H9 (cell line): Measurements from ENCODE around the gene RILPL1. TPM values are rescaled to one million over a fixed set of nuclear protein-coding genes. Genes with fewer than 3 reads are reported as not detected.

Source experiments
- DNase-seq: peaks from one replicate; pipeline ENCODE4 v3.0.0-alpha.2; 2017
- H2AFZ ChIP-seq: one replicate; pipeline ENCODE4 v1.6.1; 2013; ENCODE audit warnings: mild to moderate bottlenecking, low read length, control low read depth, moderate library complexity
- H2AK5ac ChIP-seq: 2 replicates; pipeline ENCODE4 v1.6.1; 2013; ENCODE audit warnings: low read length, control low read depth, mixed read lengths; ENCODE audit not compliant: insufficient read length
- H2BK120ac ChIP-seq: one replicate; pipeline ENCODE4 v1.6.1; 2013; ENCODE audit warnings: low read depth, mild to moderate bottlenecking, low read length, control low read depth, inconsistent platforms; ENCODE audit not compliant: poor library complexity, severe bottlenecking
- H2BK12ac ChIP-seq: 2 replicates; pipeline ENCODE4 v1.6.1; 2013; ENCODE audit warnings: low read length, control low read depth, mixed read lengths, low read depth; ENCODE audit not compliant: insufficient read length
- H2BK15ac ChIP-seq: 2 replicates; pipeline ENCODE4 v1.6.1; 2013; ENCODE audit warnings: low read depth, low read length, control low read depth
- H2BK20ac ChIP-seq: one replicate; pipeline ENCODE4 v1.6.1; 2013; ENCODE audit warnings: low read depth, mild to moderate bottlenecking, low read length, control low read depth, inconsistent platforms; ENCODE audit not compliant: poor library complexity, severe bottlenecking
- H2BK5ac ChIP-seq: 2 replicates; pipeline ENCODE4 v1.6.1; 2013; ENCODE audit warnings: low read length, control low read depth, mixed read lengths; ENCODE audit not compliant: insufficient read length
- H3K14ac ChIP-seq: 2 replicates; pipeline ENCODE4 v1.6.1; 2013; ENCODE audit warnings: low read length, control low read depth; ENCODE audit not compliant: insufficient read depth
- H3K18ac ChIP-seq: 2 replicates; pipeline ENCODE4 v1.6.1; 2013; ENCODE audit warnings: low read depth, mild to moderate bottlenecking, mixed read lengths, low read length, control low read depth; ENCODE audit not compliant: insufficient read length
- H3K23ac ChIP-seq: 2 replicates; pipeline ENCODE4 v1.6.1; 2013; ENCODE audit warnings: low read length, control low read depth, mixed read lengths, low read depth; ENCODE audit not compliant: insufficient read length
- H3K23me2 ChIP-seq: 2 replicates; pipeline ENCODE4 v1.6.1; 2013; ENCODE audit warnings: low read depth, mild to moderate bottlenecking, mixed read lengths, low read length, control low read depth; ENCODE audit not compliant: insufficient read length, poor library complexity, severe bottlenecking
- H3K27ac ChIP-seq: 2 replicates; pipeline ENCODE4 v1.5.1; 2013; ENCODE audit warnings: low read length, control low read depth, mixed read lengths, low read depth; ENCODE audit not compliant: insufficient read length
- H3K27me3 ChIP-seq: 2 replicates; pipeline ENCODE4 v1.6.1; 2013; ENCODE audit warnings: low read length, control low read depth, inconsistent platforms; ENCODE audit not compliant: insufficient read depth
- H3K4ac ChIP-seq: 2 replicates; pipeline ENCODE4 v1.6.1; 2013; ENCODE audit warnings: low read depth, mild to moderate bottlenecking, control low read depth, inconsistent platforms, low read length, moderate library complexity
- H3K4me1 ChIP-seq: 2 replicates; pipeline ENCODE4 v1.6.1; 2013; ENCODE audit warnings: low read length, control low read depth, inconsistent platforms; ENCODE audit not compliant: insufficient read depth
- H3K4me2 ChIP-seq: 2 replicates; pipeline ENCODE4 v1.6.1; 2013; ENCODE audit warnings: low read length, control low read depth, mixed read lengths; ENCODE audit not compliant: insufficient read length, insufficient read depth
- H3K56ac ChIP-seq: 2 replicates; pipeline ENCODE4 v1.6.1; 2013; ENCODE audit warnings: low read depth, mild to moderate bottlenecking, mixed read lengths, low read length, control low read depth; ENCODE audit not compliant: insufficient read length
- H3K79me1 ChIP-seq: 2 replicates; pipeline ENCODE4 v1.6.1; 2013; ENCODE audit warnings: low read depth, mild to moderate bottlenecking, moderate library complexity, low read length, control low read depth, inconsistent platforms; ENCODE audit not compliant: insufficient read depth, poor library complexity, severe bottlenecking
- H3K79me2 ChIP-seq: 2 replicates; pipeline ENCODE4 v1.6.1; 2013; ENCODE audit warnings: low read length, control low read depth, inconsistent platforms; ENCODE audit not compliant: insufficient read depth
- H3K9ac ChIP-seq: 2 replicates; pipeline ENCODE4 v1.6.1; 2013; ENCODE audit warnings: low read length, control low read depth, mixed read lengths; ENCODE audit not compliant: insufficient read length; ENCODE audit errors: extremely low read depth
- H3K9me3 ChIP-seq: one replicate; pipeline ENCODE4 v1.6.1; 2013; ENCODE audit warnings: low read depth, low read length, inconsistent platforms; ENCODE audit not compliant: control insufficient read depth
- H3T11ph ChIP-seq: one replicate; pipeline ENCODE4 v1.6.1; 2013; ENCODE audit warnings: mild to moderate bottlenecking, low read length, control low read depth, inconsistent platforms
- H4K20me1 ChIP-seq: one replicate; pipeline ENCODE4 v1.6.1; 2013; ENCODE audit not compliant: control insufficient read depth, insufficient read length, insufficient read depth
- H4K5ac ChIP-seq: 2 replicates; pipeline ENCODE4 v1.6.1; 2013; ENCODE audit warnings: low read depth, mild to moderate bottlenecking, mixed read lengths, low read length, control low read depth; ENCODE audit not compliant: insufficient read length
- H4K8ac ChIP-seq: replicated peaks from 2 replicates; pipeline ENCODE4 v1.6.1; 2013; ENCODE audit warnings: low read length, control low read depth, mixed read lengths, low read depth; ENCODE audit not compliant: insufficient read length
- H4K91ac ChIP-seq: 2 replicates; pipeline ENCODE4 v1.6.1; 2013; ENCODE audit warnings: low read depth, mild to moderate bottlenecking, moderate library complexity, mixed read lengths, low read length, control low read depth; ENCODE audit not compliant: insufficient read length
- H3K27ac Mint-ChIP-seq, 3 experiments: 2 replicates in 2 of 3; 3 replicates in 1 of 3; pipeline ENCODE4 v1.8.0; 2020 to 2021; ENCODE audit warnings: mixed read lengths in 3 of 3, mild to moderate bottlenecking in 1 of 3, moderate library complexity in 1 of 3
- H3K27me3 Mint-ChIP-seq: 2 replicates; pipeline ENCODE4 v1.8.0; 2021; ENCODE audit warnings: low read depth, mild to moderate bottlenecking, moderate library complexity, mixed read lengths
- H3K36me3 Mint-ChIP-seq, 3 experiments: 2 replicates in 2 of 3; 3 replicates in 1 of 3; pipeline ENCODE4 v1.8.0; 2020 to 2021; ENCODE audit warnings: low read depth in 3 of 3, mixed read lengths in 3 of 3; ENCODE audit not compliant: insufficient read depth in 1 of 3
- H3K4me1 Mint-ChIP-seq, 2 experiments: 2 replicates each; pipeline ENCODE4 v1.8.0; 2020; ENCODE audit warnings: mixed read lengths in 2 of 2
- H3K4me3 Mint-ChIP-seq, 2 experiments: 2 replicates in 1 of 2; 3 replicates in 1 of 2; pipeline ENCODE4 v1.8.0; 2020 to 2021; ENCODE audit warnings: mild to moderate bottlenecking in 2 of 2, mixed read lengths in 2 of 2, moderate library complexity in 1 of 2
- H3K9me3 Mint-ChIP-seq, 2 experiments: 2 replicates in 1 of 2; 3 replicates in 1 of 2; pipeline ENCODE4 v1.8.0; 2020; ENCODE audit warnings: mild to moderate bottlenecking in 2 of 2, mixed read lengths in 2 of 2, moderate library complexity in 1 of 2
- CTCF ChIP-seq: fragments of 200-600 bp; sonication (generic); conservative IDR thresholded peaks from 3 replicates; pipeline ENCODE4 v1.8.0; 2021; ENCODE audit warnings: antibody characterized with exemption, mild to moderate bottlenecking
- WGBS: extraction: QIAGEN DNeasy Blood & Tissue Kit; methylation state at CpG from one replicate; pipeline ENCODE4 v1.1.7; 2013; ENCODE audit warnings: missing lambda C conversion rate, low lambda C conversion rate, mixed read lengths; ENCODE audit not compliant: insufficient read length; ENCODE audit errors: extremely low coverage; 5-methylcytosine and 5-hydroxymethylcytosine counted together
- total RNA-seq: library from RNA; stranded (reverse); gene quantifications from 2 replicates; pipeline ENCODE4 v1.2.1, GENCODE V29; 2021

The RILPL1 gene
- total RNA-seq, 1 experiment from 2014 or later, result 8.1 TPM

- Histone ChIP-seq H4K20me1 (peaks cover 2% of the 10 kb centered on the region), H3K27me3 (no peaks in the 10 kb centered on the region), H3K4ac (no peak overlapping the region), H2AK5ac (no peak overlapping the region), H2BK5ac (no peak overlapping the region), H3K56ac (no peak overlapping the region), H4K91ac (no peak overlapping the region), H4K5ac (no peak overlapping the region), H2AFZ (no peak overlapping the region), H2BK15ac (no peak overlapping the region), H3K79me2 (no peaks in the 10 kb centered on the region), H3K9ac (no peak overlapping the region), H4K8ac (peak overlapping the region; percentile 1), H3K4me2 (no peak overlapping the region), H3T11ph (no peak overlapping the region), H3K9me3 (no peaks in the 10 kb centered on the region), H3K27ac (no peak overlapping the region), H3K4me1 (no peaks in the 10 kb centered on the region), H3K18ac (peak overlapping the region; percentile 3), H2BK120ac (no peak overlapping the region), H3K14ac (no peak overlapping the region), H2BK12ac (no peak overlapping the region), H3K23ac (no peak overlapping the region), H3K23me2 (no peaks in the 10 kb centered on the region), H3K79me1 (no peaks in the 10 kb centered on the region), H2BK20ac (no peak overlapping the region)
- Mint-ChIP-seq H3K4me3 (no peak overlapping the region), H3K36me3 (peaks cover 12 to 20% (median 13%) of the 10 kb centered on the region in 3 experiments; a peak in 6 of 7 replicates), H3K27ac (no peak overlapping the region), H3K4me1 (peaks cover 0 to 6% of the 10 kb centered on the region in 2 experiments; a peak in 2 of 4 replicates), H3K9me3 (no peaks in the 10 kb centered on the region), H3K27me3 (no peaks in the 10 kb centered on the region)
- 100% methylated on average over 1 of the region's 26 CpGs for WGBS
- peak; percentile 46 for DNase-seq
- no peak for TF ChIP-seq CTCF
These were observed 20.5 kb downstream of the RILPL1 start for GRCh38 chr12:123512838-123513665.
